Psoas muscle (tissue), 8 donors: ENCODE data around the gene RAD51B. TPM values are rescaled to one million over a fixed set of nuclear protein-coding genes. Genes with fewer than 3 reads are reported as not detected.
"Not testable (repeated sequence)": the region's sequence is repeated elsewhere in the genome, so short reads cannot be mapped to it uniquely, and the experiment has no call there.

Source experiments
- ATAC-seq, 4 donors: fragments of 200-7000 bp; cut with Tn5 transposase; one replicate each; pipeline ENCODE4 v1.9.1; 2020; ENCODE audit warnings: moderate library complexity in 3 of 4, mild to moderate bottlenecking in 2 of 4
- DNase-seq, 2 donors: peaks; one replicate each; pipeline ENCODE4 v3.0.0-alpha.2; 2020
- H3K27ac ChIP-seq: fragments of 200-600 bp; one replicate; pipeline ENCODE4 v1.8.0; 2022
- H3K27me3 ChIP-seq, 3 donors: fragments of 200-600 bp in 1 of 3; one replicate each; pipeline versions ENCODE4 v1.6.1 to v1.8.0; 2013 to 2022; ENCODE audit warnings: low read length in 2 of 3, mild to moderate bottlenecking in 2 of 3, moderate library complexity in 1 of 3; ENCODE audit not compliant: insufficient read depth in 3 of 3
- H3K36me3 ChIP-seq, 2 donors: fragments of 200-600 bp in 1 of 2; one replicate each; pipeline versions ENCODE4 v1.6.1 to v1.8.0; 2013 to 2022; ENCODE audit warnings: low read depth in 1 of 2, mild to moderate bottlenecking in 1 of 2, moderate library complexity in 1 of 2; ENCODE audit not compliant: insufficient read depth in 1 of 2
- H3K4me1 ChIP-seq: fragments of 200-600 bp; one replicate; pipeline ENCODE4 v1.8.0; 2022
- H3K4me3 ChIP-seq: fragments of 200-600 bp; one replicate; pipeline ENCODE4 v1.8.0; 2022; ENCODE audit warnings: mild to moderate bottlenecking
- H3K9me3 ChIP-seq: fragments of 200-600 bp; one replicate; pipeline ENCODE4 v1.8.0; 2022
- WGBS, 3 donors: extraction: QIAGEN DNeasy Blood & Tissue Kit; methylation state at CpG; one replicate each; pipeline versions ENCODE4 v1.1.6 to v1.1.7; 2013; 5-methylcytosine and 5-hydroxymethylcytosine counted together
- intact Hi-C, 2 donors: fragments of 100-400 bp; cut with DNase I; formaldehyde crosslinking; loops; one replicate each; pipeline versions ENCODE4 v1.11.0 to v1.14.2; 2022
- polyA plus RNA-seq, 3 donors: library from polyadenylated mRNA; stranded (reverse); fragments of 200-250 nt; gene quantifications; one replicate each; pipeline ENCODE4 v1.2.3, GENCODE V29; 2013
- total RNA-seq, 4 donors: library from RNA; stranded (reverse); fragmentation: NEBNext Ultra II Directional in 2 of 4; extraction: Animal tissue kit (Norgen Biotek cat#: 25700) in 2 of 4; gene quantifications; one replicate each; pipeline versions ENCODE4 v1.2.1 to v1.2.4, GENCODE V29; 2021 to 2023
- TF ChIP-seq, protein P1 (sequence below): fragments of 200-600 bp; IDR thresholded peaks from one replicate; pipeline ENCODE4 v1.8.0; 2022; ENCODE audit warnings: antibody characterized with exemption
- donor health status: healthy with polysubstance abuse.
- donor health status: DM: no; HTN: no; CAD: no; lungs with moderate emphysema.
- donor health status: Bipolar disorder and iron deficiency.
- donor health status: healthy.
- donor health status: DM: yes; HTN: yes; CAD: no.
- donor health status: DM: no; HTN: no; CAD: no.
- donor health status: DM: no; HTN: no; CAD: no.
- donor health status: DM: yes; HTN: yes; CAD: no.

The RAD51B gene
- total and polyA plus RNA-seq, 7 donors: 0.60 to 7.2 (median 2.2) TPM

DNA sequence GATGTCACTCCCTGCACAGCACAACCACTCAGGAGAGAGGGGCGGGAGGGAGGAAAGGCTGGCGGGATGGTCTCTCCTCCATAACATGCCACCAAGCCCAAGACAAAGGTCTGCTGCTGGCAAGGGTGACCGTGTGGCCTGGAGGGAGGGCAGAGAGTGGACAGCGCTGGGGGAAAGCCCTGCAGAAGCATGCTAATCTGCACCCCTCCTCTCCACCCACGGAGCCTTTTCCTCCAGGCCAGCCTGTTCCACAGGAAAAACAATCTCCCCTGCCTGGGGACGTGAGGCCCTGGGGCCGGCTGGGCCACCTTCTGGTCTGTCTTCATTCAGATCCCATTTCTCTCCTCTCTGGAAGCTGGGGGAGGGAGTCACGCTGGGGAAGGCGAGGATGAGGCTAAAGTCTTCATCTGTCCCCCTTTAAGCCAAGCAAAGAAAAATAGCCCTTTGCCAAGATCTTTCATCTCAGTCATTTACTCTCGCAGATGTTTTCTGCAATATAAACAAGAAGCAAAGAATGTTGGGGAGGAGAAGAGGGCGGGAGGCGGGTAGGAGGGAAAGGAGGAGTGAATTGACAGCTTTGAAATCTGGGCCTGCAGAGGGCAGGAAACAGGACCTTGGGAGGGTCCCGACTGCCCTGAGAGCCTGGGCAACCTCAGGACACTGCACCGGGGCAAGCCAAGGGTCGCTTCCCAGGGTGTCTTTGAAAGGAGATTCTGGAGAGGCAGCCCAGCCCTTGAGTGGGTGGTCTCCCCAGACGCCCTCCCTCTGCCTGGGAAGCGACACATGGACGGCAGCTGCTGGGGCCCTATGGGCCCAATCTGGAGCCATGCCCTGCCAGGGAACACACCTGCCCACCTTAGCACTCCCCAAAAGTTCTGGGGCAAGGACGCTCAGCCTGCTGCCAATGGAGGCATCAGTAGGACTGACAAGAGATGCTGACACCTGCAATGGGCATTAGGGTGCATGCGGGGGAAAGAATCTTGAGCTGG, 839.7 kb downstream of the RAD51B start:
- H3K27ac ChIP-seq: no peak overlapping the region
- WGBS, 3 donors: 60 to 70% (median 61%) methylated on average over 20 of the region's 20 CpGs
- H3K4me3 ChIP-seq: no peak overlapping the region
- H3K9me3 ChIP-seq: no peaks in the 10 kb centered on the region
- DNase-seq (no peak), ATAC-seq (no peak)
- H3K4me1 ChIP-seq: peaks cover 4% of the 10 kb centered on the region
- intact Hi-C loops: loop anchor here in 1 of 2 donors (10.0 kb wide), 1 partner anchor 714 kb away; no protein-coding TSS in a partner anchor
- no peaks in the 10 kb centered on the region for H3K36me3 ChIP-seq
- no peaks in the 10 kb centered on the region for H3K27me3 ChIP-seq
- TF ChIP-seq, protein P1, sequence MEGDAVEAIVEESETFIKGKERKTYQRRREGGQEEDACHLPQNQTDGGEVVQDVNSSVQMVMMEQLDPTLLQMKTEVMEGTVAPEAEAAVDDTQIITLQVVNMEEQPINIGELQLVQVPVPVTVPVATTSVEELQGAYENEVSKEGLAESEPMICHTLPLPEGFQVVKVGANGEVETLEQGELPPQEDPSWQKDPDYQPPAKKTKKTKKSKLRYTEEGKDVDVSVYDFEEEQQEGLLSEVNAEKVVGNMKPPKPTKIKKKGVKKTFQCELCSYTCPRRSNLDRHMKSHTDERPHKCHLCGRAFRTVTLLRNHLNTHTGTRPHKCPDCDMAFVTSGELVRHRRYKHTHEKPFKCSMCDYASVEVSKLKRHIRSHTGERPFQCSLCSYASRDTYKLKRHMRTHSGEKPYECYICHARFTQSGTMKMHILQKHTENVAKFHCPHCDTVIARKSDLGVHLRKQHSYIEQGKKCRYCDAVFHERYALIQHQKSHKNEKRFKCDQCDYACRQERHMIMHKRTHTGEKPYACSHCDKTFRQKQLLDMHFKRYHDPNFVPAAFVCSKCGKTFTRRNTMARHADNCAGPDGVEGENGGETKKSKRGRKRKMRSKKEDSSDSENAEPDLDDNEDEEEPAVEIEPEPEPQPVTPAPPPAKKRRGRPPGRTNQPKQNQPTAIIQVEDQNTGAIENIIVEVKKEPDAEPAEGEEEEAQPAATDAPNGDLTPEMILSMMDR: no peak

DNA sequence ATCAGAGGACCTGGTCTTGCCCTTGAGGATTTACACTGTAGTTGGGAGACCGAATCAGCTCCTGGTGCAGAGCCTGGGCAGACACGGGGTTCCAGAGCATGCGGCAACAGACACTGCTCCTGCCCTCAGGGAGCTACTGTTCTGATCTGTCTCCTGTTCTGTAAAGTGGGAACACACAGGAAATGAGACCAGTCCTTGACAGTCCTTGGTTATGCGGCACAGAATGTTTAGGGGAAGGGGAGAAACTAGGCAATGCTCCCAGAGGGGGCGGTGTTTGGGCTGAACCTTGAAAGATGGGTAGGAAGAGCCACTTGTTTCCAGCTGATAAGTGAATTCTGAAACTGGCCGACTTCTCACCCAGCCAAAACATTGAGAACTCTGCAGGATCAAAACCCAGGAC, 840.9 kb downstream of the RAD51B start:
- DNase-seq (no peak), ATAC-seq (no peak)
- no peaks in the 10 kb centered on the region for H3K27me3 ChIP-seq
- H3K4me1 ChIP-seq: peaks cover 1% of the 10 kb centered on the region
- H3K36me3 ChIP-seq: no peaks in the 10 kb centered on the region
- no peak overlapping the region for H3K4me3 ChIP-seq
- H3K9me3 ChIP-seq: no peaks in the 10 kb centered on the region
- no peak overlapping the region for H3K27ac ChIP-seq
- intact Hi-C loops: no loop called here
- 94 to 98% (median 95%) methylated on average over 6 of the region's 6 CpGs for WGBS, 3 donors
- TF ChIP-seq, protein P1: no peak

DNA sequence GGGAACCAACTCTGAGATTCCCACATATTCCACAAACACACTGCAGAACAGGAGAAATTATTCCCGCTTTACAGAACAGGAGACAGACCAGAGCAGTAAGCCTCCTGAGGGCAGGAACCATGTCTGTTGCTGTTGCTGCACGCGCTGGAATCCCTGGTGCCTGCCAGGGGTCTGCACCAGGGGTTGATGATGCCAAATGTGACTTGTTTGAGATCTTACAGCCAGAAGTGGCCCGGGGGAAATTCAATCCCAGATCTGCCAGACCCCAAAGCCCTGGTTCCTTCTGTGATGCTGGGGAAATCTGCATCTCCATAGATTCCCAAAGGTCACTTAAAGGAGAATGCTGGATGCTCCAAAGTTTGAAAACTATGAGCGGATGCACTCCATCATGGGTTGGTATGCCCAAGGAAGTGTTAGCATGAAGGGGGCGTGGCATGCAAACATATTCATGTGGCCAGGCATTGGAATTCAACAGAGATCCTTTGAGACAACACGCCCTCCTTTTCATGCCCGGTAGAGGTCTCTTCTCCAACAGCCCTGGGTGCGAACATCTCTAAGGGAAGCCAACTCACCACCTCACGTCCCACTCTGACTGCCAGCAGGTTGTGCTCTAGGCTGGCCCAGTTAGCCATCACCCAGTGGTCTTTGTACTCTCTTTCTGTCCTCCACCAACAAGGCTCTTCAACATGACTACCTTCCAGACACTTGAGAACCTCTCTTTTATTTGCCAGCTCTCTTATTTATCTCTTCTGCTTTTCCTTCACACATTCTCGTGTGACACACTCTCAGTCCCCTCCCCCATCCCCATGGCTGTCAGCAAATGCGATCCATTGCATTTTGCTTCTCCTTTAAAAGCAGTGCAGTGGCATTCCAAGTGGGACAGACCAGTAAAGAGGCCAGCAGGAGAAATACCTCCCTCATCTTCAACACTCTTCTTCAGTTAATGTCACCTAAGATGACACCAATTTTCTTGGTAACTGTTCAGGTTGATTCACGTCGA, 841.9 kb downstream of the RAD51B start:
- H3K4me1 ChIP-seq: peaks cover 12% of the 10 kb centered on the region
- H3K9me3 ChIP-seq: no peaks in the 10 kb centered on the region
- WGBS, 3 donors: 75 to 82% (median 77%) methylated on average over 14 of the region's 14 CpGs
- intact Hi-C loops: no loop called here
- TF ChIP-seq, protein P1: no peak
- ATAC-seq (no peak), DNase-seq (no peak)
- H3K27ac ChIP-seq: no peak overlapping the region
- no peaks in the 10 kb centered on the region for H3K36me3 ChIP-seq
- no peaks in the 10 kb centered on the region for H3K27me3 ChIP-seq
- H3K4me3 ChIP-seq: no peak overlapping the region

DNA sequence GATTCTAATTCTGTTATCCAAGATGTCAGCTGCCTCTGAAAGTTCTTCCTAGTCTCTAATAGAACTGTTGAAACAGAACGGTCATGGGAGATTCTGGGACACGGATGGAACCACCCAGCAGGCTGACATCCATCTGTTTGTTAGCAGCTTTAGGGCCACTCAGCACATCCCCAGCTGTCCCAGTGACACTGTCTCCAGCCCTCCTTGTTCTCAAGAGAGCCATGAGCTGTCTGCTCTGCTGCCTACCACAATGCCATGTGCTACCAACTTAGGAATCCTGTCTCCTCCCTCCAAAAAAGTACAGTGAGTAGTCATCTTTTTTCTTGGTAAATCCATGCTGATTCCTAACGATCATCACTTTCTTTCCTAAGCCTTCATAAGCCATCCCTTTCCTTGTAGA, 842.8 kb downstream of the RAD51B start:
- TF ChIP-seq, protein P1: no peak
- intact Hi-C loops: no loop called here
- Histone ChIP-seq H3K27ac (no peak overlapping the region), H3K36me3 (no peaks in the 10 kb centered on the region), H3K9me3 (no peaks in the 10 kb centered on the region), H3K4me1 (peaks cover 14% of the 10 kb centered on the region), H3K4me3 (no peak overlapping the region), H3K27me3 (no peaks in the 10 kb centered on the region)
- 38 to 55% (median 38%) methylated on average over 3 of the region's 3 CpGs for WGBS, 3 donors
- DNase-seq (no peak), ATAC-seq (peak; percentile 28 to 56 (median 42))

DNA sequence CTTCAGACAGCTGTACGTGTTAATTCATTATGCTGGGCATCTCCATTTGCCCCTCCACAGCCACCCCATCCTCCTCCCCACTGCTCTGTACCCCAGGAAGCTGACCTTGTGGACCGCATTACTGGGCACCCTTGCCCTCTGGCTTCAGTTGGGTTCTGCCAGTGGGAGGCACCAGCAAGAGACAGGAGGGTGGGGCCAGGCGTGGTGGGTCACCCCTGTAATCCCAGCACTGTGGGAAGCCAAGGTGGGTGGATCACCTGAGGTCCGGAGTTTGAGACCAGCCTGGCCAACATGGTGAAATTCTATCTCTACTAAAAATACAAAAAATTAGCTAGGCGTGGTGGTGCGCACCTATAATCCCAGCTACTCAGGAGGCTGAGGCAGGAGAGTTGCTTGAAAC, 843.2 kb downstream of the RAD51B start:
- H3K27ac ChIP-seq, ATAC-seq, H3K27me3 ChIP-seq, H3K36me3 ChIP-seq, intact Hi-C loops, H3K4me3 ChIP-seq, H3K9me3 ChIP-seq, DNase-seq: not testable (repeated sequence)
- 69 to 79% (median 74%) methylated on average over 6 of the region's 6 CpGs for WGBS, 3 donors
- H3K4me1 ChIP-seq: peaks cover 14% of the 10 kb centered on the region
